ENCODE data around the gene SGSM1.

SGSM1 gene

DNA sequence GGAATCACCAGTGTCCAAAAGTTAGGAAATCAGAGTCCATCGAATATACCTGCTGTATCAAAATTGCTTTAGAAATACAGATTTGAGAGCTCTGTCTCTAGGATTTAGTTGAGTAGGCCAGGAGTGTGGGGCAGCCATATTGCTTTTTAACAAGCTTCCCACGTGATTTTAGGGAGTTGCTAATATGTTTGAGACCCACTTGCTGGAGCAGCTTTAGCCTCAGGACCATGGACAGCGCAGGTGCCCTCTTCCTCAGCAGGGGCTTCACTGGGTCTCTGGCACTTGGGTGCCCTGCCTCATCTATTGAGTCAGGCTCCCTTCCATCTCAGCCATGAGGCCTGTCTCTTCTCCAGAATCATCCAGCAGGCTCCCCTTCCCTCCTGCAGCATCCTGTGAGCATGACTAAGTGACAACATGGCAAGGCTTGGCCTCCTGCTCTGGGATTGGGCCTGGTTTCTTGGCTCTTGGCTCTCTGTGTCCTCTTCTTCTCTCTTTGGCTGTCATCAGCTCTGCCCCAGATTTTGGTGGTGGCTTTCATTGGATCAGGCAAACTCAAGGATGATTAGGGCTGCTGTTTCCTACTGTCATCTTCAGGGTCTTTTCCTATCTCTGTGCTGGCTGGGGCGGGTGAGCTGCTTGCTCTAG is 70.0 kb downstream of the SGSM1 start:
- ChIA-PET POLR2A (no interaction called here), CTCF (interaction anchor here (0.7 to 1.4 kb wide), 4 partner anchors 13 to 181 kb away, joined by 3 to 4 read pairs (median 4); no protein-coding TSS in a partner anchor)
- no peaks in the 10 kb centered on the region for H3K4me1 ChIP-seq (ENCODE audit: control insufficient read depth, insufficient read depth, low read length)
- H3K36me3 ChIP-seq (ENCODE audit: control insufficient read depth in 2 of 2, insufficient read depth in 1 of 2, low read length in 2 of 2), result no peaks in the 10 kb centered on the region
- H3K4me3 ChIP-seq (ENCODE audit: low read depth, low read length), result no peak overlapping the region
- TF ChIP-seq ZNF626 (tag by site-specific recombination; IDR thresholded peaks at IDR 0.05) (no peak), REST (tag by site-specific recombination; IDR thresholded peaks at IDR 0.05) (peak; percentile 97), ZXDB (tag by site-specific recombination; IDR thresholded peaks at IDR 0.05) (0 out of 2 replicates have a peak, but pooled peaks have one; percentile 13)
- no peak overlapping the region for H3K27ac ChIP-seq (ENCODE audit: extremely low read depth, low read depth, low read length)
- no peaks in the 10 kb centered on the region for H3K9me3 ChIP-seq (ENCODE audit: control insufficient read depth, insufficient read depth, low read depth, low read length)

DNA sequence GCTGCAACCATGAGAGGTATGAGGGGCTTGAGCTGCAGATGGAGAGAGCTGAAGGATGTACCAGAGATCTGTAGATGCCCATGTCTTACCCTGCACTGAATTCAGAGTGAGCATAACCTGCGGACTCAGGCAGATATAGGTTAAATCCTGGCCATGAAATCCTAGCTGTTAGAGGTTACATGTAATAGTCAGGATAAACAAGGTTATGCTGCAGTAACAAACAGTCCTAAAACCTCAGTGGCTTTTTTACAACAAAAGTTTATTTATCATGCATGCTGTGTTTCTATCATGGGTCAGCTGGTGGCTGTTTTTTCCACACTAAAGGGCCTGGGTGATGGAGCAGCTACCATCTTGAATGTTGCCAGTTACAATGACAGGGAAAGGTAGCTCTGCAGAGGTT is 70.7 kb downstream of the SGSM1 start:
- Histone ChIP-seq H3K36me3 (ENCODE audit: control insufficient read depth in 2 of 2, insufficient read depth in 1 of 2, low read length in 2 of 2) (no peaks in the 10 kb centered on the region), H3K9me3 (ENCODE audit: control insufficient read depth, insufficient read depth, low read depth, low read length) (no peaks in the 10 kb centered on the region), H3K4me3 (ENCODE audit: low read depth, low read length) (no peak overlapping the region), H3K4me1 (ENCODE audit: control insufficient read depth, insufficient read depth, low read length) (no peaks in the 10 kb centered on the region), H3K27ac (ENCODE audit: extremely low read depth, low read depth, low read length) (no peak overlapping the region)
- ChIA-PET POLR2A (no interaction called here), CTCF (interaction anchor here (0.6 to 1.4 kb wide), 5 partner anchors 13 to 1041 kb away, joined by 3 to 4 read pairs (median 4); no protein-coding TSS in a partner anchor)
- TF ChIP-seq, protein P1, sequence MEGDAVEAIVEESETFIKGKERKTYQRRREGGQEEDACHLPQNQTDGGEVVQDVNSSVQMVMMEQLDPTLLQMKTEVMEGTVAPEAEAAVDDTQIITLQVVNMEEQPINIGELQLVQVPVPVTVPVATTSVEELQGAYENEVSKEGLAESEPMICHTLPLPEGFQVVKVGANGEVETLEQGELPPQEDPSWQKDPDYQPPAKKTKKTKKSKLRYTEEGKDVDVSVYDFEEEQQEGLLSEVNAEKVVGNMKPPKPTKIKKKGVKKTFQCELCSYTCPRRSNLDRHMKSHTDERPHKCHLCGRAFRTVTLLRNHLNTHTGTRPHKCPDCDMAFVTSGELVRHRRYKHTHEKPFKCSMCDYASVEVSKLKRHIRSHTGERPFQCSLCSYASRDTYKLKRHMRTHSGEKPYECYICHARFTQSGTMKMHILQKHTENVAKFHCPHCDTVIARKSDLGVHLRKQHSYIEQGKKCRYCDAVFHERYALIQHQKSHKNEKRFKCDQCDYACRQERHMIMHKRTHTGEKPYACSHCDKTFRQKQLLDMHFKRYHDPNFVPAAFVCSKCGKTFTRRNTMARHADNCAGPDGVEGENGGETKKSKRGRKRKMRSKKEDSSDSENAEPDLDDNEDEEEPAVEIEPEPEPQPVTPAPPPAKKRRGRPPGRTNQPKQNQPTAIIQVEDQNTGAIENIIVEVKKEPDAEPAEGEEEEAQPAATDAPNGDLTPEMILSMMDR (tag by site-specific recombination; IDR thresholded peaks at IDR 0.05), result no peak
- TF ChIP-seq KLF7 (tag by site-specific recombination; IDR thresholded peaks at IDR 0.05; ENCODE audit: borderline replicate concordance) (no peak), ZNF701 (tag by site-specific recombination; IDR thresholded peaks at IDR 0.05) (no peak), ZNF146 (tag by site-specific recombination; IDR thresholded peaks at IDR 0.05) (no peak), ZEB2 (tag by site-specific recombination; IDR thresholded peaks at IDR 0.05) (no peak), SP3 (tag by site-specific recombination; IDR thresholded peaks at IDR 0.05) (no peak), ZNF354C (tag by site-specific recombination; IDR thresholded peaks at IDR 0.05; ENCODE audit: borderline replicate concordance, low read depth) (no peak), SCRT1 (tag by site-specific recombination; IDR thresholded peaks at IDR 0.05; ENCODE audit: borderline replicate concordance) (no peak), ZNF157 (tag by site-specific recombination; IDR thresholded peaks at IDR 0.05) (no peak), TCF7L2 (IDR thresholded peaks at IDR 0.05; ENCODE audit: borderline replicate concordance, low read depth, low read length) (no peak), WT1 (tag by site-specific recombination; IDR thresholded peaks at IDR 0.05) (no peak), ZBTB20 (tag by site-specific recombination; IDR thresholded peaks at IDR 0.05) (no peak), ZNF248 (tag by site-specific recombination; IDR thresholded peaks at IDR 0.05) (no peak)
- TF ChIP-seq, protein P2, sequence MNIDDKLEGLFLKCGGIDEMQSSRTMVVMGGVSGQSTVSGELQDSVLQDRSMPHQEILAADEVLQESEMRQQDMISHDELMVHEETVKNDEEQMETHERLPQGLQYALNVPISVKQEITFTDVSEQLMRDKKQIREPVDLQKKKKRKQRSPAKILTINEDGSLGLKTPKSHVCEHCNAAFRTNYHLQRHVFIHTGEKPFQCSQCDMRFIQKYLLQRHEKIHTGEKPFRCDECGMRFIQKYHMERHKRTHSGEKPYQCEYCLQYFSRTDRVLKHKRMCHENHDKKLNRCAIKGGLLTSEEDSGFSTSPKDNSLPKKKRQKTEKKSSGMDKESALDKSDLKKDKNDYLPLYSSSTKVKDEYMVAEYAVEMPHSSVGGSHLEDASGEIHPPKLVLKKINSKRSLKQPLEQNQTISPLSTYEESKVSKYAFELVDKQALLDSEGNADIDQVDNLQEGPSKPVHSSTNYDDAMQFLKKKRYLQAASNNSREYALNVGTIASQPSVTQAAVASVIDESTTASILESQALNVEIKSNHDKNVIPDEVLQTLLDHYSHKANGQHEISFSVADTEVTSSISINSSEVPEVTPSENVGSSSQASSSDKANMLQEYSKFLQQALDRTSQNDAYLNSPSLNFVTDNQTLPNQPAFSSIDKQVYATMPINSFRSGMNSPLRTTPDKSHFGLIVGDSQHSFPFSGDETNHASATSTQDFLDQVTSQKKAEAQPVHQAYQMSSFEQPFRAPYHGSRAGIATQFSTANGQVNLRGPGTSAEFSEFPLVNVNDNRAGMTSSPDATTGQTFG (tag by site-specific recombination; IDR thresholded peaks at IDR 0.05; ENCODE audit: borderline replicate concordance), result no peak
